Peyer's patch (tissue), 4 donors: ENCODE data around the gene ITPR1.

Experiments
- CTCF ChIP-seq, 6 experiments: fragments of 450-650 bp in 4 of 6; fragments of 200-600 bp in 2 of 6; sonication (generic) in 1 of 6; IDR thresholded peaks; one replicate each; pipeline ENCODE4 v1.5.1; 2017 to 2019; ENCODE audit warnings: antibody characterized with exemption in 6 of 6, mild to moderate bottlenecking in 3 of 6, moderate library complexity in 1 of 6
- POLR2A ChIP-seq, 2 donors: fragments of 450-650 bp; IDR thresholded peaks; one replicate each; pipeline ENCODE4 v1.5.1; 2017; ENCODE audit warnings: antibody characterized with exemption in 2 of 2, mild to moderate bottlenecking in 2 of 2, moderate library complexity in 2 of 2

DNA sequence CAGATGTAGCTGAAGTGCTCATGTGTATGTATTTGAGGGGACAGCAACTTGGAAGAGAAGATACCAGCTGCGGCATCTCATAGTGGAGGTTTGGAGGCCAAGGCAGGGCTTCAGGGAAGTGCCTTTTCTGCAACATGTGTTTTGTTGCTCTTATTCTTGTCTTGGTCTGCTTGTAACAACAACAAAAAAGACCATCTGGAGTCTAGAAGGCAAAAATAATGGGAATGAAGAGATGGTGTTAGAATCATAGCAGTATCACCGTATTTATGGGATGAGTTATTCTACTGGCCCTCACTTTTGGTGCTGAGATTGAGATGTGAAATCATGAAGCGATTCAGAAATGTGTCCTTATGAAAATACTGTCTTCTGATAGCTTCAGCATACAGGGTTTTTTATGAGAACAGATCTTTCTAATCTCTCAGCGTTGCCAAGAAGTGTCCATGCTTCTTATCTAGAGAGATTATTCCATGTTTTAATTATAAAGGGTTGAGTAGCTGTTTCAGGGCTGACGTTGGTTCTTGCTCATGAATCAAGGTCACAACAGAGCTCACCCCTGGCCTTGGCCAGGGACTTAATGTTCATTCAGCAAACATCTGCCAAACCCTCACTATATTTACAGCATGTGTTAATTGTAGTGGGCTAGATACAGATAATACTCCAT, 58.0 kb downstream of the ITPR1 start:
- TF ChIP-seq CTCF (IDR thresholded peaks at IDR 0.05) (no peak), POLR2A (IDR thresholded peaks at IDR 0.05) (no peak)
